HepG2 (cell line): ENCODE data around the gene AFDN. TPM values are rescaled to one million over a fixed set of nuclear protein-coding genes. Genes with fewer than 3 reads are reported as not detected.

ENCODE experiments used
- ADNP ChIP-seq: sonication (generic); formaldehyde crosslinking; IDR thresholded peaks from 2 replicates; pipeline ENCODE4 v1.4.0; 2020; ENCODE audit warnings: missing genetic modification reagents
- BRD4 ChIP-seq: sonication (generic); formaldehyde crosslinking; IDR thresholded peaks from 2 replicates; pipeline ENCODE4 v1.4.0; 2020; ENCODE audit warnings: missing genetic modification reagents
- BRF2 ChIP-seq: sonication (generic); formaldehyde crosslinking; IDR thresholded peaks from 2 replicates; pipeline ENCODE4 v1.8.1; 2022; ENCODE audit warnings: mild to moderate bottlenecking, missing genetic modification reagents
- CAMTA2 ChIP-seq: sonication (generic); formaldehyde crosslinking; IDR thresholded peaks from 2 replicates; pipeline ENCODE4 v1.4.0; 2020; ENCODE audit warnings: mild to moderate bottlenecking, missing genetic modification reagents, borderline replicate concordance
- CTCF ChIP-seq: sonication (generic); formaldehyde crosslinking; IDR thresholded peaks from 2 replicates; pipeline ENCODE4 v1.5.0; 2020; ENCODE audit warnings: mild to moderate bottlenecking, missing genetic modification reagents, moderate library complexity
- FOXC1 ChIP-seq: sonication (generic); formaldehyde crosslinking; IDR thresholded peaks from 2 replicates; pipeline ENCODE4 v1.8.0; 2022; ENCODE audit warnings: mild to moderate bottlenecking, missing genetic modification reagents, borderline replicate concordance
- RNF219 ChIP-seq: sonication (generic); formaldehyde crosslinking; IDR thresholded peaks from 2 replicates; pipeline ENCODE4 v1.5.0; 2020; ENCODE audit warnings: mild to moderate bottlenecking, missing genetic modification reagents
- STAT6 ChIP-seq: sonication (generic); formaldehyde crosslinking; IDR thresholded peaks from 2 replicates; pipeline ENCODE4 v1.4.0; 2020; ENCODE audit warnings: missing genetic modification reagents, mild to moderate bottlenecking, borderline replicate concordance
- TBX2 ChIP-seq: sonication (generic); formaldehyde crosslinking; IDR thresholded peaks from 2 replicates; pipeline ENCODE4 v1.5.0; 2020; ENCODE audit warnings: missing genetic modification reagents, mild to moderate bottlenecking, borderline replicate concordance
- ZFP36L1 ChIP-seq: sonication (generic); formaldehyde crosslinking; IDR thresholded peaks from 2 replicates; pipeline ENCODE4 v1.8.0; 2022; ENCODE audit warnings: mild to moderate bottlenecking, missing genetic modification reagents, moderate library complexity
- ZNF337 ChIP-seq: sonication (generic); formaldehyde crosslinking; IDR thresholded peaks from 2 replicates; pipeline ENCODE4 v1.5.1; 2020; ENCODE audit warnings: missing genetic modification reagents, low read depth, mild to moderate bottlenecking, borderline replicate concordance
- ZNF576 ChIP-seq: sonication (generic); formaldehyde crosslinking; IDR thresholded peaks from 2 replicates; pipeline ENCODE4 v1.4.0; 2020; ENCODE audit warnings: mild to moderate bottlenecking, missing genetic modification reagents
- ZNF687 ChIP-seq: sonication (generic); formaldehyde crosslinking; IDR thresholded peaks from 2 replicates; pipeline ENCODE4 v1.5.1; 2020; ENCODE audit warnings: mild to moderate bottlenecking, missing genetic modification reagents, moderate library complexity
- ZSCAN9 ChIP-seq: IDR thresholded peaks from 2 replicates; pipeline ENCODE4 v1.6.1; 2016; ENCODE audit warnings: borderline replicate concordance
- polyA plus RNA-seq, 8 experiments: library from polyadenylated mRNA; depleted of rRNA in 3 of 8; stranded (reverse) in 7 of 8; unstranded in 1 of 8; fragments of >200 nt; fragmentation: Illumina TruSeq in 4 of 8; extraction: Trizol in 4 of 8; gene quantifications; 2 replicates each; pipeline versions ENCODE4 v1.2.1 to v1.2.3, GENCODE V29; 2011 to 2016; ENCODE audit warnings: low read depth in 4 of 8, missing spikeins in 1 of 8, mixed read lengths in 1 of 8; ENCODE audit not compliant: insufficient read depth in 1 of 8
- total RNA-seq, 5 experiments: library from RNA; depleted of rRNA; stranded (reverse); fragments of >200 nt; fragmentation: Illumina TruSeq; extraction: Trizol; gene quantifications; 2 replicates each; pipeline ENCODE4 v1.2.3, GENCODE V29; 2016; ENCODE audit warnings: low read depth in 1 of 5

The AFDN gene
- total and polyA plus RNA-seq, 2 of the 13 experiments (the other 11 are each of a cell fraction or from before 2014, with no cell fraction given) = 136 to 151 TPM

GRCh38 chr6:167825332-167826229, 1.1 kb upstream of the AFDN start (continued):
- TF ChIP-seq CTCF (peak; percentile 67), STAT6 (no peak), ADNP (CRISPR knock-in tag) (no peak), ZFP36L1 (CRISPR knock-in tag) (no peak), ZNF337 (CRISPR knock-in tag) (no peak), CAMTA2 (no peak), ZSCAN9 (CRISPR knock-in tag) (no peak; the same call in 1 of the 2 replicates), ZNF687 (CRISPR knock-in tag) (peak; percentile 73), TBX2 (CRISPR knock-in tag) (peak; percentile 15), RNF219 (CRISPR knock-in tag) (no peak), FOXC1 (CRISPR knock-in tag) (no peak; the same call in 1 of the 2 replicates), BRD4 (CRISPR knock-in tag) (no peak; the same call in 1 of the 2 replicates), BRF2 (CRISPR knock-in tag) (0 out of 2 replicates have a peak, but pooled peaks have one; percentile 17), ZNF576 (peak; percentile 76; the same call in 1 of the 2 replicates)
